Erythroblast (primary cell): ENCODE results near the gene SRRM3.
"Not testable (repeated sequence)": the region's sequence is repeated elsewhere in the genome, so short reads cannot be mapped to it uniquely, and the experiment has no call there.

ENCODE experiments used
- DNase-seq, 2 experiments: peaks; one replicate each; lab custom pipeline; 2025; lab: John Stamatoyannopoulos, UW
- GATA1 ChIP-seq: IDR thresholded peaks from 2 replicates; pipeline ENCODE4 v1.6.1; 2011; ENCODE audit warnings: low read depth, mild to moderate bottlenecking, control low read depth, low read length, moderate library complexity
- POLR2A ChIP-seq: IDR thresholded peaks from 2 replicates; pipeline ENCODE4 v1.6.1; 2011; ENCODE audit warnings: mild to moderate bottlenecking, low read length

SRRM3 gene

GRCh38 chr7:76206633-76207032 lies 4.9 kb downstream of the SRRM3 start:
- DNase-seq, result no peak
- TF ChIP-seq POLR2A (no peak), GATA1 (no peak)

- TF ChIP-seq GATA1 (no peak), POLR2A (no peak)
- DNase-seq, result no peak
Measured at GRCh38 chr7:76209310-76209709, 7.6 kb downstream of the SRRM3 start.

GRCh38 chr7:76211216-76211615 lies 9.5 kb downstream of the SRRM3 start:
- no peak for DNase-seq
- TF ChIP-seq POLR2A (no peak), GATA1 (no peak)

- DNase-seq, result not testable (repeated sequence)
Measured at GRCh38 chr7:76215349-76215748, 13.7 kb downstream of the SRRM3 start.

- TF ChIP-seq POLR2A (no peak), GATA1 (no peak)
- no peak for DNase-seq
Measured at GRCh38 chr7:76216381-76217082, 14.8 kb downstream of the SRRM3 start.

GRCh38 chr7:76217942-76218566 lies 16.4 kb downstream of the SRRM3 start:
- no peak for DNase-seq
- no peak for TF ChIP-seq GATA1
- no peak for TF ChIP-seq POLR2A

GRCh38 chr7:76220185-76221057 lies 18.7 kb downstream of the SRRM3 start:
- no peak for DNase-seq
- TF ChIP-seq POLR2A (no peak), GATA1 (no peak)

GRCh38 chr7:76222333-76222732 lies 20.6 kb downstream of the SRRM3 start:
- TF ChIP-seq POLR2A (no peak), GATA1 (no peak)
- DNase-seq, result no peak

GRCh38 chr7:76222839-76223238 lies 21.1 kb downstream of the SRRM3 start:
- TF ChIP-seq GATA1 (no peak), POLR2A (no peak)

GRCh38 chr7:76223286-76223972 lies 21.7 kb downstream of the SRRM3 start:
- DNase-seq, result no peak
- no peak for TF ChIP-seq POLR2A
- TF ChIP-seq GATA1, result no peak

More at GRCh38 chr7:76222839-76223238, 21.1 kb downstream of the SRRM3 start:
- no peak for DNase-seq

GRCh38 chr7:76224695-76225094 lies 23.0 kb downstream of the SRRM3 start:
- DNase-seq, result no peak
- TF ChIP-seq POLR2A (no peak), GATA1 (no peak)

GRCh38 chr7:76225379-76225778 lies 23.7 kb downstream of the SRRM3 start:
- no peak for TF ChIP-seq POLR2A
- TF ChIP-seq GATA1, result no peak
- peak; percentile 37 to 51 for DNase-seq

- no peak for TF ChIP-seq GATA1
- no peak for TF ChIP-seq POLR2A
- DNase-seq, result no peak
Measured at GRCh38 chr7:76225951-76226350, 24.3 kb downstream of the SRRM3 start.

GRCh38 chr7:76226878-76227423 lies 25.3 kb downstream of the SRRM3 start:
- DNase-seq, result not testable (repeated sequence)
